GM10248 (cell line): ENCODE data around the gene TMEM215.

Source experiments
- CTCF ChIA-PET: fragments of 300-600 bp; sonication (Branson Sonifier 250); formaldehyde crosslinking; extraction: SDS; loops from one replicate; lab custom pipeline; 2021; ENCODE audit warnings: antibody characterized with exemption; lab: Yijun Ruan, JAX
- POLR2A ChIA-PET: fragments of 350-650 bp; sonication (Branson Sonifier 250); formaldehyde crosslinking; extraction: SDS; loops from one replicate; lab custom pipeline; 2020; ENCODE audit warnings: antibody characterized with exemption; lab: Yijun Ruan, JAX
- DNase-seq: peaks from one replicate; pipeline ENCODE4 v3.0.0; 2012; ENCODE audit errors: extremely low spot score
- CTCF ChIP-seq: IDR thresholded peaks from 2 replicates; pipeline ENCODE4 v1.5.1; 2012; ENCODE audit warnings: mild to moderate bottlenecking, low read depth; ENCODE audit errors: extremely low read depth, missing control alignments, control extremely low read depth

Gene TMEM215

GRCh38 chr9:32748013-32748412, 35.3 kb upstream of the TMEM215 start:
- no peak for DNase-seq
- ChIA-PET POLR2A (no interaction called here), CTCF (interaction anchor here (1.2 kb wide), 1 partner anchor 14 kb away, joined by 3 read pairs; no protein-coding TSS in a partner anchor)
- TF ChIP-seq CTCF, result no peak

- no peak for TF ChIP-seq CTCF
- no peak for DNase-seq
- POLR2A ChIA-PET, result no interaction called here
- CTCF ChIA-PET, result interaction anchor here (0.6 to 1.7 kb wide), 3 partner anchors 9 to 13 kb away, joined by 3 read pairs; no protein-coding TSS in a partner anchor
These were observed 27.6 kb upstream of the TMEM215 start for GRCh38 chr9:32755730-32756129.

- TF ChIP-seq CTCF, result no peak
- ChIA-PET CTCF (interaction anchor here (1.4 kb wide), 1 partner anchor 8 kb away, joined by 3 read pairs; no protein-coding TSS in a partner anchor), POLR2A (no interaction called here)
- DNase-seq, result no peak
These were observed 19.2 kb upstream of the TMEM215 start for GRCh38 chr9:32764139-32764538.

GRCh38 chr9:32775283-32775682, 8.1 kb upstream of the TMEM215 start:
- POLR2A ChIA-PET, result no interaction called here
- no peak for TF ChIP-seq CTCF
- DNase-seq, result no peak
- CTCF ChIA-PET, result no interaction called here

- ChIA-PET POLR2A (no interaction called here), CTCF (interaction anchor here (0.6 kb wide), 1 partner anchor 250 kb away, joined by 3 read pairs; the partner anchor contains the start of gene RIGI)
- DNase-seq, result no peak
- no peak for TF ChIP-seq CTCF
These were observed 7.1 kb upstream of the TMEM215 start for GRCh38 chr9:32776201-32776600.

GRCh38 chr9:32782476-32783167, 718 bp upstream of the TMEM215 start:
- CTCF ChIA-PET, result no interaction called here

More at GRCh38 chr9:32782476-32783167, 718 bp upstream of the TMEM215 start:
- TF ChIP-seq CTCF, result no peak
- no peak for DNase-seq
- POLR2A ChIA-PET, result no interaction called here
